WTC11 (cell line): Measurements from ENCODE around the gene ARHGAP26.

Source experiments
- ATF1 ChIP-seq: sonication (generic); formaldehyde crosslinking; IDR thresholded peaks from 2 replicates; pipeline ENCODE4 v1.8.1; 2023; ENCODE audit warnings: mild to moderate bottlenecking, moderate library complexity, missing genetic modification reagents
- ESRRA ChIP-seq: sonication (generic); formaldehyde crosslinking; IDR thresholded peaks from 2 replicates; pipeline ENCODE4 v1.8.1; 2022; ENCODE audit warnings: mild to moderate bottlenecking, missing genetic modification reagents, borderline replicate concordance
- GABPB1 ChIP-seq: sonication (generic); formaldehyde crosslinking; IDR thresholded peaks from 2 replicates; pipeline ENCODE4 v1.8.1; 2023; ENCODE audit warnings: mild to moderate bottlenecking, missing genetic modification reagents
- NFE2L1 ChIP-seq: sonication (generic); formaldehyde crosslinking; IDR thresholded peaks from 2 replicates; pipeline ENCODE4 v1.8.1; 2023; ENCODE audit warnings: missing genetic modification reagents
- NFYB ChIP-seq: sonication (generic); formaldehyde crosslinking; conservative IDR thresholded peaks from 2 replicates; pipeline ENCODE4 v1.8.0; 2022; ENCODE audit warnings: low read depth, missing genetic modification reagents
- SP1 ChIP-seq: sonication (generic); formaldehyde crosslinking; conservative IDR thresholded peaks from 2 replicates; pipeline ENCODE4 v1.8.1; 2022; ENCODE audit warnings: missing genetic modification reagents
- TEAD1 ChIP-seq: sonication (generic); formaldehyde crosslinking; IDR thresholded peaks from 2 replicates; pipeline ENCODE4 v1.8.0; 2022; ENCODE audit warnings: mild to moderate bottlenecking, missing genetic modification reagents
- TP53 ChIP-seq: sonication (generic); formaldehyde crosslinking; IDR thresholded peaks from 2 replicates; pipeline ENCODE4 v1.8.1; 2023; ENCODE audit warnings: mild to moderate bottlenecking, missing genetic modification reagents
- TF ChIP-seq, protein P1 (sequence below): sonication (generic); formaldehyde crosslinking; IDR thresholded peaks from 2 replicates; pipeline ENCODE4 v1.8.1; 2022; ENCODE audit warnings: low read depth, mild to moderate bottlenecking, moderate library complexity, missing genetic modification reagents, borderline replicate concordance
- TF ChIP-seq, protein P2 (sequence below): fragments of 200-600 bp; IDR thresholded peaks from 2 replicates; pipeline ENCODE4 v1.8.0; 2022; ENCODE audit warnings: antibody characterized with exemption
- TF ChIP-seq, protein P3 (sequence below): sonication (generic); formaldehyde crosslinking; IDR thresholded peaks from 2 replicates; pipeline ENCODE4 v1.8.1; 2023; ENCODE audit warnings: mild to moderate bottlenecking, missing genetic modification reagents, moderate library complexity
- TF ChIP-seq, protein P4 (sequence below): sonication (generic); formaldehyde crosslinking; conservative IDR thresholded peaks from 2 replicates; pipeline ENCODE4 v1.8.1; 2022; ENCODE audit warnings: mild to moderate bottlenecking, missing genetic modification reagents
- TF ChIP-seq, protein P5 (sequence below): sonication (generic); formaldehyde crosslinking; IDR thresholded peaks from 2 replicates; pipeline ENCODE4 v1.8.0; 2022; ENCODE audit warnings: mild to moderate bottlenecking, missing genetic modification reagents

DNA sequence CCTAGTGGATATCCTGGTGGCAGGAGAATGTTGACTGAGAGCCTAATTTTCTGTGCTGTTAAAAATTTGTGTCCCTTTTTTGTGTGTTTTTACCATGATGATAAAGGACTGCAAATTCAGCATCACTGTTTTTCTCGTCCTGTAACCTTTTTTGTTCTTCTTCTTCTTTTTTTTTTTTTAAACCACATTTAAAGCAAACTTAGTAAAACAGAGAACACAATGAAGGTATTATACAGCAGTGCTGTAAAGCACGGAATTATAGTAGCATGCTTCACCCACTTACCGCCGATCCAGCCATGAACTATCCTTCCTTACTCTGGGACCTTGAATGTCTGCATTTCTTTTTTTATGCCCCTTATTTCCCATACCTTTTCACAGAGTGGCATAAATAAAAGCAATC, 280.0 kb downstream of the ARHGAP26 start:
- TF ChIP-seq TP53 (CRISPR knock-in tag) (no peak), ESRRA (CRISPR knock-in tag) (no peak), GABPB1 (no peak), TEAD1 (CRISPR knock-in tag) (no peak), NFE2L1 (CRISPR knock-in tag) (no peak), SP1 (CRISPR knock-in tag) (no peak), NFYB (CRISPR knock-in tag) (no peak), ATF1 (no peak)
- TF ChIP-seq, protein P1, sequence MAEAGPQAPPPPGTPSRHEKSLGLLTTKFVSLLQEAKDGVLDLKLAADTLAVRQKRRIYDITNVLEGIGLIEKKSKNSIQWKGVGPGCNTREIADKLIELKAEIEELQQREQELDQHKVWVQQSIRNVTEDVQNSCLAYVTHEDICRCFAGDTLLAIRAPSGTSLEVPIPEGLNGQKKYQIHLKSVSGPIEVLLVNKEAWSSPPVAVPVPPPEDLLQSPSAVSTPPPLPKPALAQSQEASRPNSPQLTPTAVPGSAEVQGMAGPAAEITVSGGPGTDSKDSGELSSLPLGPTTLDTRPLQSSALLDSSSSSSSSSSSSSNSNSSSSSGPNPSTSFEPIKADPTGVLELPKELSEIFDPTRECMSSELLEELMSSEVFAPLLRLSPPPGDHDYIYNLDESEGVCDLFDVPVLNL (CRISPR knock-in tag), result no peak
- TF ChIP-seq, protein P2, sequence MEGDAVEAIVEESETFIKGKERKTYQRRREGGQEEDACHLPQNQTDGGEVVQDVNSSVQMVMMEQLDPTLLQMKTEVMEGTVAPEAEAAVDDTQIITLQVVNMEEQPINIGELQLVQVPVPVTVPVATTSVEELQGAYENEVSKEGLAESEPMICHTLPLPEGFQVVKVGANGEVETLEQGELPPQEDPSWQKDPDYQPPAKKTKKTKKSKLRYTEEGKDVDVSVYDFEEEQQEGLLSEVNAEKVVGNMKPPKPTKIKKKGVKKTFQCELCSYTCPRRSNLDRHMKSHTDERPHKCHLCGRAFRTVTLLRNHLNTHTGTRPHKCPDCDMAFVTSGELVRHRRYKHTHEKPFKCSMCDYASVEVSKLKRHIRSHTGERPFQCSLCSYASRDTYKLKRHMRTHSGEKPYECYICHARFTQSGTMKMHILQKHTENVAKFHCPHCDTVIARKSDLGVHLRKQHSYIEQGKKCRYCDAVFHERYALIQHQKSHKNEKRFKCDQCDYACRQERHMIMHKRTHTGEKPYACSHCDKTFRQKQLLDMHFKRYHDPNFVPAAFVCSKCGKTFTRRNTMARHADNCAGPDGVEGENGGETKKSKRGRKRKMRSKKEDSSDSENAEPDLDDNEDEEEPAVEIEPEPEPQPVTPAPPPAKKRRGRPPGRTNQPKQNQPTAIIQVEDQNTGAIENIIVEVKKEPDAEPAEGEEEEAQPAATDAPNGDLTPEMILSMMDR, result no peak
- TF ChIP-seq, protein P3, sequence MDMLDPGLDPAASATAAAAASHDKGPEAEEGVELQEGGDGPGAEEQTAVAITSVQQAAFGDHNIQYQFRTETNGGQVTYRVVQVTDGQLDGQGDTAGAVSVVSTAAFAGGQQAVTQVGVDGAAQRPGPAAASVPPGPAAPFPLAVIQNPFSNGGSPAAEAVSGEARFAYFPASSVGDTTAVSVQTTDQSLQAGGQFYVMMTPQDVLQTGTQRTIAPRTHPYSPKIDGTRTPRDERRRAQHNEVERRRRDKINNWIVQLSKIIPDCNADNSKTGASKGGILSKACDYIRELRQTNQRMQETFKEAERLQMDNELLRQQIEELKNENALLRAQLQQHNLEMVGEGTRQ (CRISPR knock-in tag), result no peak
- TF ChIP-seq, protein P4, sequence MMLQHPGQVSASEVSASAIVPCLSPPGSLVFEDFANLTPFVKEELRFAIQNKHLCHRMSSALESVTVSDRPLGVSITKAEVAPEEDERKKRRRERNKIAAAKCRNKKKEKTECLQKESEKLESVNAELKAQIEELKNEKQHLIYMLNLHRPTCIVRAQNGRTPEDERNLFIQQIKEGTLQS (CRISPR knock-in tag), result no peak
- TF ChIP-seq, protein P5, sequence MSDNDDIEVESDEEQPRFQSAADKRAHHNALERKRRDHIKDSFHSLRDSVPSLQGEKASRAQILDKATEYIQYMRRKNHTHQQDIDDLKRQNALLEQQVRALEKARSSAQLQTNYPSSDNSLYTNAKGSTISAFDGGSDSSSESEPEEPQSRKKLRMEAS (CRISPR knock-in tag), result no peak
